Mesodermal cell (in vitro differentiated cells): ENCODE data around the gene CDH23.

Experiments
- H3K27ac ChIP-seq: 2 replicates; pipeline ENCODE4 v1.7.0; 2013; ENCODE audit warnings: mild to moderate bottlenecking, low read depth, low read length, moderate library complexity; ENCODE audit not compliant: severe bottlenecking
- H3K36me3 ChIP-seq: 2 replicates; pipeline ENCODE4 v1.7.1; 2013; ENCODE audit warnings: mild to moderate bottlenecking, low read length, moderate library complexity; ENCODE audit not compliant: control insufficient read depth, insufficient read depth
- H3K4me1 ChIP-seq: one replicate; pipeline ENCODE4 v1.7.1; 2013; ENCODE audit warnings: mild to moderate bottlenecking, low read length; ENCODE audit not compliant: insufficient read depth, control insufficient read depth, poor library complexity, severe bottlenecking
- H3K4me3 ChIP-seq: 2 replicates; pipeline ENCODE4 v1.7.0; 2013; ENCODE audit warnings: low read length, control low read depth, mild to moderate bottlenecking; ENCODE audit not compliant: insufficient read depth, poor library complexity, severe bottlenecking; ENCODE audit errors: extremely low read depth
- H3K9me3 ChIP-seq: 2 replicates; pipeline ENCODE4 v1.7.1; 2013; ENCODE audit warnings: mild to moderate bottlenecking, low read length, moderate library complexity; ENCODE audit not compliant: control insufficient read depth
- WGBS, 2 experiments: methylation state at CpG; one replicate each; pipeline ENCODE4 v1.1.5; 2013; ENCODE audit warnings: missing lambda C conversion rate in 2 of 2; ENCODE audit not compliant: insufficient coverage in 2 of 2; 5-methylcytosine and 5-hydroxymethylcytosine counted together

The CDH23 gene

DNA sequence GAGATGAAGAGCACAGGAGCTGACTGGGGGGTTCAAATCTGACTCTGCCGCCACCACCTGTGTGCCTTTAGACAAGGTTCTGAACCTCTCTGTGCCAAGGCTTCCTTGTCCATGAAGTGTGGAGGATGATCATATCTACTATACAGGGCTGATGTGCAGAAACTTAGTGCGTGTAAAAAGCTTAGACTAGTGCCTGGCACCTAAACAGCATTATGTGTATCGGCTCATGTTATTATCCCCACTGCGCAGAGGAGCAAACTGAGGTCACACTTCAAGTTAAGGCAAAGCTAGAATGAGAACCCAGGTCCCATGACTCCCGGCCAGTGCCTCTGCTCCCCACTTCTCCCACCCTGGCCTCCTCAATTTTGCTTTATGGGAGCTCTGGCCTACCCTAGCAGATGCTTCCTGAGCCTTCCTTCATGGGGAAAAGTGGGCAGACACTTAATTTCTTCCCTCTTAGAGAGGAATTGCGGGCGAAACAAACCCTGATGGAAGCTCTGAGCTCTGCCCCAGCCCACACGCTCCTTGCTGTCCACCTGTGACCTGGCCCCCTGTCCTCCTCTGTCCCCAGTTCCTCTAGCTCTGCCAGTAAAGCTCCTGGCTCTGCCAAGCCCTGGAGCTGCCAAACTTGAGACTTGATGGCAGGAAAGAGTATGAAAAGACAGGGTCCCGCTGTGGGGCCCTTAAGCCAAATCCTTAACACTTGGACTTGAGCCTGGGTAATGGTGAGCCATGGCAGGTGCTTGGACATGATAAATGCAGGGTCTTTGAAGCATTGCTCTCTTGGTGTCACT lies 71.0 kb downstream of the CDH23 start:
- Histone ChIP-seq H3K27ac (no peak overlapping the region), H3K4me3 (no peak overlapping the region), H3K36me3 (no peaks in the 10 kb centered on the region), H3K9me3 (no peaks in the 10 kb centered on the region), H3K4me1 (no peaks in the 10 kb centered on the region)
- WGBS, 2 experiments, result 84 to 92% methylated on average over 6 to 9 of the region's 9 CpGs

DNA sequence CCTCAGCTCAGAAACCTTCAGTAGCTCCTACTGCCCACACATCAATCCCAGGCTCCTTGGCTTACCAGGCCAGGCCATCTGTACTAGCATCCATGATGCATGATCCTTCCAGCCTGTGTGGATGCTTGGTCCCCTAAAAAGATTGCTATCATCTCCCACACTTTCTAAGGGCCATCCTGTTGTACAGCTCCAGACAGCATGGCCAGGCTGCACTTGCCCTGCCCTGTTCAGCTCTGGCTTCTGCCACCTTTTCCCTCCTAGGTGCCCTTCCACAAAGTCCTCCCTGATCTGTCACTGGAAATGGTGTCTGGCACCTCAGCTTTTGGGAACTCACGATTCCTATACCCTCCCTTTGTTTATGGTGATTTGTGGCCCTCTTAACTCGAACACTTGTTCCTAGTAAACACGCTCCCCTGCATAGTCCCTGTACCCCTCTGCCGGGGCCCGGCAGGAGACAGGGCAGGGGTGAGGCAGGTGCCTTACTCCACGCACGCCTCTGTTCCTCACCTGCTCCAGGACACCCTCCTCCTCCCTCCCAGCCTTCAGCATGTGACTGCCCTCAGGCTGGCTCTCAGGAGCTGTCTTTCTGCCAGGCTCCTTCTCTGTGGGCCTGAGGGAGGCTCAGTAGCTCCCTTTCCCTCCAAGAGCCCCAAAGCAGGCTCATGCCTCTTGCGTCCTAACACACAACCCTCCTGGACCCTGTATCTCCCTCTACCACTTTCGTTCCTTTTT lies 71.8 kb downstream of the CDH23 start:
- Histone ChIP-seq H3K36me3 (no peaks in the 10 kb centered on the region), H3K9me3 (no peaks in the 10 kb centered on the region), H3K27ac (no peak overlapping the region), H3K4me3 (no peak overlapping the region), H3K4me1 (no peaks in the 10 kb centered on the region)
- 82 to 85% methylated on average over 6 to 7 of the region's 9 CpGs for WGBS, 2 experiments

DNA sequence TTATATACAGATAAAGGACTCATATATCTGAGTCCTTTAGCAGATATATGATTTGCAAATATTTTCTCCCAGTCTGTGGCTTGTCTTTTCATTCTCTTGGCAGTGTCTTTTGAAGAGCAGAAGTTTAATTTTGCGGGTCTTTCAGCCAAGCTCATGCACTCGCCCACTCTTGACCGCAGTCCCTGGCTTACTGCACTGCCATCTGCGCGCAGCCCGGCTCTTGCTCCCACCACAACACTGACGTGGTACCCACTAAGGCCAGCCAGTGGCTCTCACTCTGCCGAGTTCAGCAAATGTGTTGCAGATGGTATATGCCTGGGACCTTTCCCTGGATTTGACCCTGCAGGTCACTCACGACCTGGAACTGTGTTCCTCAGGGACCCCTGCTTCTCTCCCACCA lies 74.3 kb downstream of the CDH23 start:
- WGBS, 2 experiments, result 88 to 91% methylated on average over 8 to 9 of the region's 9 CpGs
- H3K36me3 ChIP-seq, result no peaks in the 10 kb centered on the region
- H3K4me1 ChIP-seq, result no peaks in the 10 kb centered on the region
- no peak overlapping the region for H3K27ac ChIP-seq
- H3K4me3 ChIP-seq, result no peak overlapping the region
- H3K9me3 ChIP-seq, result no peaks in the 10 kb centered on the region

DNA sequence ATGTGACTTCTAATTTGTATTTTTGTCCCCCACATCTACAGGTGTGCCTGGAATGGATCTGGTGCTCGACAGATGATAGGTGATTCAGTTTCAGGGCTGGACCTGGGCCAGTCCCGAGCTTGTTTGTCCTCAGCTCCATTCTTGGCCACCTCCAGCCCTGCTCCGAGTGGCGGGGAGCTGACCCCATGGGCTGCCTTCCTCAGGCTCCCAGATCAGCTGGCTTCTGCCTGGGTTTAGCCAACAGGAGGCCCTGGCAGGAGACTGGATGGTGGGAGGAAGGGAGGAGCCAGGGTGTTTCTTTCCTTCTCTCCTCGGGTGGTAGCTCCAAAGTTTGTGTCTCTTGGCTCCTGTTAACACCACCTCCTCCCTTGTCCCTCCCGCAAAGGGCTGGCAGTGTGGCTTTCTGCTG lies 75.2 kb downstream of the CDH23 start:
- no peak overlapping the region for H3K27ac ChIP-seq
- no peaks in the 10 kb centered on the region for H3K4me1 ChIP-seq
- H3K4me3 ChIP-seq, result no peak overlapping the region
- H3K9me3 ChIP-seq, result no peaks in the 10 kb centered on the region
- 62 to 92% methylated on average over 3 to 4 of the region's 6 CpGs for WGBS, 2 experiments
- H3K36me3 ChIP-seq, result no peaks in the 10 kb centered on the region

DNA sequence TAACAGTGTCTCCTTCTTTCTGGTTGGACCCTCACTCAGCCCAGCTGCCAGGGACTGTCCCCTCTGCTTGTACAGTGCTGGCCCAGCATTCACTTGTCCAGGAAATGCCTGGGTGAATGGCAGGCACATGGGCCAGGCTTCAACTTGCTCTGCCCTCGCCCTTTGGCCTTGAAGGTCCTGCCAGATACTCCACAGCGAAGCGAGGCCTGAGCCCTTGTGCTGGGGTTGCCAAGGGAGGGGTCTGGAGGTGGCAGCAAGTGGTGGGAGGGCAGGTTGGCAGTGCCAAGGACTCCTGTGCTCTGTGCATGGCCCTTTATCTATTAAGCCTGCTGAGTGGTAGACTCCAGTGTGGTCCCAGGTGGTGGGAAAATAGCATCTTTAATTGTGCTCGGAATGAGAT lies 75.7 kb downstream of the CDH23 start:
- H3K4me3 ChIP-seq, result no peak overlapping the region
- H3K36me3 ChIP-seq, result no peaks in the 10 kb centered on the region
- H3K27ac ChIP-seq, result no peak overlapping the region
- WGBS, 2 experiments, result 80 to 100% methylated on average over 2 to 3 of the region's 4 CpGs
- H3K4me1 ChIP-seq, result no peaks in the 10 kb centered on the region
- no peaks in the 10 kb centered on the region for H3K9me3 ChIP-seq

DNA sequence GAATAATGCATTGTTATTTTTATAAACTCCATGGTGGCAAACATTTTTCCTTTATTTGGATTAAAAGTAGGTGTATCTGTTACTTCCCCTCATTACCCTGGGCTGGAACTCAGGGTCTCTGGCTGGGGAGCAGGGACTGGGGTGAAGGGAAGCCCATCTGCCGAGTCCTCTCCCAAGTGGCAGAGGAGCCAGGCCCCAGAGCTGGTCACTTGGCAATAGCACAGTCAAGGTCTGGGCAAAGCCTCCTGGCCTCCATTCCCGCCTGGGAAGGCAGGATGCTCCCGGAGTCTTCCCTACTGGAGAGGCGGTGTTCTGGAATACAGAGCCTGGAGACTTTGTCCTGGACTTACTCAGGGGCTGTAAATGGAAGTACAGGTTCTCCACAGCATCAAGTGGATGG lies 76.2 kb downstream of the CDH23 start:
- 86 to 92% methylated on average over 4 of the region's 4 CpGs for WGBS, 2 experiments
- no peak overlapping the region for H3K4me3 ChIP-seq

DNA sequence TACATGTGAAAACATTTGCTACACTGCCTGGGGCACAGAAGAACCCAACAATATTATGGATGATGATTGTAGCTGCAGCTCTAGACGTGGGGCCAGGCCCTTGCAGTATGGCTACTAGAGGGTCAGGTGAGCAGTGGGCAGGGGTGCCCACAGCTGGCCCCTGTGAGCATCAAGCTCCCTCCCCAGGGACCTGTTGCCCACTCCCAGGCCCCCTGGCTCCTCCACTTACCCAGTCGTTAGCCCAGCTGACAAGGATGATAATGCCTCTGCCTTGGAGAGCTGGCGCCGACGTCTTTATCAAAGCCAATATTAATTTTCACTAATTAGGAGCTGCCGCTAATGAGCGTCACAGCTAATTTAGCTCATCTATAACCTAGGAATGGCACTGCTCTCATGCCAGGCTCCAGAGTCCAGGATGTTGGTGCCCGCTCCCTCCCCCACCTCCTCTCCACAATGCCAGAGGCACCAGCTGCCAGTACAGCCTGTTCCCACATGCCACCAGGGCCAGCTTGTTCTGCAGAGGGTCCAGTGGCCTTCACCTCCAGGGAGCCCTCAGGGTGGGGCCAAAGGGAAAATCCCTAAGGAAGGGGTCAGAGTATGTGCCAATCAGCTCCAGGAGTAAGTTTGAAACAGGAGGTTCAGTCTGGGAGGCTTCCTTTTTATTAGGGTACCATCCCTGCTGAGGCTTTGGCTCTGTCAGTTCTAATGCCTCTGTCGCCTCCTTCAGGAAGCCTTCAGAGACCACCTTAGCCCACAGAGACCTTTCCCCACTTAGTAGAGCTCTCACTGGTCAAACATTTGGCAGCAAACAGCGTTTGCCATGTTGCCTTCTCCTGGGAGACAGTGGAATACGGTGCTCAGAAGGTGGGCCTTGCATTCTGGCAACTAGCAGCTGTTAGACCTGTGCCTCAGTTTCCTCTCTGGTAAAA lies 77.2 kb downstream of the CDH23 start:
- no peak overlapping the region for H3K4me3 ChIP-seq
- no peaks in the 10 kb centered on the region for H3K9me3 ChIP-seq
- no peaks in the 10 kb centered on the region for H3K4me1 ChIP-seq
- H3K27ac ChIP-seq, result no peak overlapping the region
- 85 to 90% methylated on average over 11 of the region's 11 CpGs for WGBS, 2 experiments
- H3K36me3 ChIP-seq, result no peaks in the 10 kb centered on the region

More for the DNA sequence above, 76.2 kb downstream of the CDH23 start:
- Histone ChIP-seq H3K9me3 (no peaks in the 10 kb centered on the region), H3K36me3 (no peaks in the 10 kb centered on the region), H3K27ac (no peak overlapping the region), H3K4me1 (no peaks in the 10 kb centered on the region)

DNA sequence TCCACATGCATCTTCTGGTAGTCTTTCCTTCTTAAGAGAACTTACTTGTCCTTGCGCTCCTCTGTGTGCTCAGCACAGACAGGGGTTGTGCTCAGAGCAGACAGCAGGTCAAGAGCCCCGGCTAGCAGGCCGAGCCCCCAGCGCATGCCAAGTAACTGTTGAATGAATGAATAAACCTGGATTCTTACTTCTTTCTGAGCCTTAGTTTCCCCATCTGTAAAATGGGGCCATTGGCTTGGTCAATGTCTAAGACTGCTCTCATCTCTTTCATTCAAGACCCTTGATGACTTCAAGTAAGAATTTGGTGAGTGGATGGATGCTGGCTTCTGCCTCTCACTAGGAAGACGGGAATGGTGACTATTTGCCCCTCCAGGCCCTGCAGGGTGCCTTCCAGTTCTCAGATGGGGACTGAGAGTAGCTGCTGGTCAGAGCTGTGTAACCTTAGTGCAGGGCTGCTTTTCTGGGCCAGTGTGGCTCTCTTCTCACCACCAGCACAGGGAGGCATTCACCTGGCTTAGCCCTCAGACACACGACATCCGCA lies 78.1 kb downstream of the CDH23 start:
- 91% methylated on average over 5 to 7 of the region's 7 CpGs for WGBS, 2 experiments
- Histone ChIP-seq H3K9me3 (no peaks in the 10 kb centered on the region), H3K4me1 (no peaks in the 10 kb centered on the region), H3K4me3 (no peak overlapping the region), H3K27ac (no peak overlapping the region), H3K36me3 (no peaks in the 10 kb centered on the region)

DNA sequence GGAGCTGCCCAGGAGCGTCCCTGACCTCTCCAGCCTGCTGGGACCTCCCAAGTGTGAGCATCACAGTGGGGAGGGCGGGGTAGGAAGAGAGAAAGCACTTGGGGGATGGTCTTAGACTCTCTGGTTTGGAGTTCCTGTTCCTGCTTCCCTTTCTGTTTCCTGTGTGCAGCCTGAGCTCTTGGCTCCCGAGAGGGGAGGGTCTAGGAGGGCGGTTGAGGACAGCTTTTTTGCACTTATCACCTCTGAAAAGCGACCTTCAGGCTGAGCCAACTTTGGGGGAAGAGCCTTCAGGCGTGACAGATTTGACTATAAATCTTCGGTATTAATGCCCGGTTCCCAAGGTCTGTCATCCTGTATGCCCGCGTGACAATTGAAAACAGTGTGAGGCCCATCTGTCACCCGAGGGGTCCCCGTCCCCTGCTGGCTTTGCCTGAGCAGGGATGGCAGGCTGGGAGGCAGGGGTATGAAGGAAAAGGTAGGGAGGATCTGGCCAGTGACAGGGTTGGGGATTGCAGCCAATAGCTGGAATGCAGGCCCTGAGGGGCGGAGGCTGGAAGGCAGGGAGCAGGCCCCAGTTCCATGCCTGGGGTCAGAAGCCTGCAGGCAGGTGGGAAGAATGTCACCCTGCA lies 78.6 kb downstream of the CDH23 start:
- Histone ChIP-seq H3K9me3 (no peaks in the 10 kb centered on the region), H3K4me1 (no peaks in the 10 kb centered on the region), H3K36me3 (no peaks in the 10 kb centered on the region), H3K27ac (no peak overlapping the region), H3K4me3 (no peak overlapping the region)
- 59 to 70% methylated on average over 11 of the region's 13 CpGs for WGBS, 2 experiments
